HEK293 (cell line): ENCODE results near the gene LHX4.

ENCODE experiments used
- CTCF ChIA-PET: fragments of 350-600 bp; formaldehyde crosslinking; extraction: SDS; loops from one replicate; lab custom pipeline; 2021; ENCODE audit warnings: antibody characterized with exemption; lab: Yijun Ruan, JAX
- POLR2A ChIA-PET: fragments of 300-600 bp; formaldehyde crosslinking; extraction: SDS; loops from one replicate; lab custom pipeline; 2020; ENCODE audit warnings: antibody characterized with exemption, inconsistent platforms; lab: Yijun Ruan, JAX
- H3K27ac ChIP-seq: fragments of 200-500 bp; sonication (Bioruptor generic); 2 replicates; pipeline ENCODE4 v1.5.1; 2014; ENCODE audit warnings: low read depth, low read length, control low read depth, inconsistent platforms; ENCODE audit errors: extremely low read depth
- H3K36me3 ChIP-seq, 2 experiments: fragments of 200-500 bp in 1 of 2; sonication (Bioruptor generic) in 1 of 2; 1 replicate in 1 of 2; 2 replicates in 1 of 2; pipeline ENCODE4 v1.5.1; 2014 to 2017; ENCODE audit warnings: inconsistent platforms in 2 of 2, low read length in 2 of 2; ENCODE audit not compliant: control insufficient read depth in 2 of 2, insufficient read depth in 1 of 2
- H3K4me1 ChIP-seq: fragments of 200-500 bp; sonication (Bioruptor generic); 2 replicates; pipeline ENCODE4 v1.5.1; 2014; ENCODE audit warnings: mild to moderate bottlenecking, low read length, inconsistent platforms; ENCODE audit not compliant: control insufficient read depth, insufficient read depth
- H3K4me3 ChIP-seq: 2 replicates; pipeline ENCODE4 v1.5.1; 2011; ENCODE audit warnings: low read depth, mild to moderate bottlenecking, control low read depth, low read length, moderate library complexity
- H3K9me3 ChIP-seq: fragments of 200-500 bp; sonication (Bioruptor generic); 2 replicates; pipeline ENCODE4 v1.5.1; 2014; ENCODE audit warnings: low read depth, low read length, inconsistent platforms; ENCODE audit not compliant: control insufficient read depth, insufficient read depth
- EGR2 ChIP-seq: fragments of 450-650 bp; formaldehyde crosslinking; IDR thresholded peaks from 2 replicates; pipeline ENCODE4 v1.5.1; 2016; ENCODE audit warnings: low read depth, missing biosample characterization, missing genetic modification characterization
- PBX3 ChIP-seq: sonication (generic); formaldehyde crosslinking; IDR thresholded peaks from 2 replicates; pipeline ENCODE4 v1.8.1; 2022; ENCODE audit warnings: mild to moderate bottlenecking, moderate library complexity, missing genetic modification reagents
- PRDM1 ChIP-seq: fragments of 450-650 bp; formaldehyde crosslinking; IDR thresholded peaks from 2 replicates; pipeline ENCODE4; 2016; ENCODE audit warnings: missing biosample characterization, missing genetic modification characterization
- SALL2 ChIP-seq: fragments of 450-650 bp; formaldehyde crosslinking; IDR thresholded peaks from 2 replicates; pipeline ENCODE4 v1.5.0; 2017; ENCODE audit warnings: missing biosample characterization, mild to moderate bottlenecking, missing genetic modification characterization, borderline replicate concordance
- YY1 ChIP-seq: fragments of 450-650 bp; formaldehyde crosslinking; IDR thresholded peaks from 2 replicates; pipeline ENCODE4 v1.5.1; 2018; ENCODE audit warnings: missing biosample characterization, missing genetic modification characterization
- ZBTB6 ChIP-seq: fragments of 450-650 bp; formaldehyde crosslinking; IDR thresholded peaks from 2 replicates; pipeline ENCODE4 v1.5.1; 2017; ENCODE audit warnings: missing biosample characterization, missing genetic modification characterization
- ZFHX2 ChIP-seq: fragments of 450-650 bp; formaldehyde crosslinking; conservative IDR thresholded peaks from 2 replicates; pipeline ENCODE4 v1.5.1; 2016; ENCODE audit warnings: missing biosample characterization, missing genetic modification characterization
- ZNF175 ChIP-seq: fragments of 450-650 bp; formaldehyde crosslinking; IDR thresholded peaks from 2 replicates; pipeline ENCODE4 v1.5.1; 2016; ENCODE audit warnings: missing biosample characterization, missing genetic modification characterization
- ZNF223 ChIP-seq: fragments of 450-650 bp; formaldehyde crosslinking; IDR thresholded peaks from 2 replicates; pipeline ENCODE4 v1.5.1; 2016; ENCODE audit warnings: missing biosample characterization, missing genetic modification characterization
- ZNF26 ChIP-seq: fragments of 450-650 bp; formaldehyde crosslinking; IDR thresholded peaks from 2 replicates; pipeline ENCODE4 v1.5.1; 2016; ENCODE audit warnings: missing biosample characterization, missing genetic modification characterization
- ZNF394 ChIP-seq: fragments of 450-650 bp; formaldehyde crosslinking; IDR thresholded peaks from 2 replicates; pipeline ENCODE4 v1.5.1; 2016; ENCODE audit warnings: missing biosample characterization, missing genetic modification characterization, mild to moderate bottlenecking, moderate library complexity, borderline replicate concordance
- ZNF449 ChIP-seq: fragments of 450-650 bp; formaldehyde crosslinking; IDR thresholded peaks from 2 replicates; pipeline ENCODE4 v1.5.1; 2017; ENCODE audit warnings: missing biosample characterization, mild to moderate bottlenecking, missing genetic modification characterization, moderate library complexity
- ZNF48 ChIP-seq: fragments of 450-650 bp; formaldehyde crosslinking; IDR thresholded peaks from 2 replicates; pipeline ENCODE4 v1.5.1; 2016; ENCODE audit warnings: missing biosample characterization, missing genetic modification characterization
- ZNF777 ChIP-seq: fragments of 450-650 bp; formaldehyde crosslinking; IDR thresholded peaks from 2 replicates; pipeline ENCODE4 v1.5.1; 2017; ENCODE audit warnings: missing biosample characterization, missing genetic modification characterization, borderline replicate concordance

The LHX4 gene

GRCh38 chr1:180188684-180189175 is 41.3 kb upstream of the LHX4 start:
- TF ChIP-seq ZBTB6 (tag by site-specific recombination) (no peak), ZNF175 (tag by site-specific recombination) (no peak), ZNF394 (tag by site-specific recombination) (no peak)
- Histone ChIP-seq H3K27ac (no peak overlapping the region), H3K4me3 (no peak overlapping the region), H3K9me3 (no peaks in the 10 kb centered on the region), H3K4me1 (no peaks in the 10 kb centered on the region), H3K36me3 (peaks cover 0 to 38% of the 10 kb centered on the region in 2 experiments; a peak in 1 of 3 replicates)
- CTCF ChIA-PET: interaction anchor here (0.5 to 5.0 kb wide), 46 partner anchors 9 to 573 kb away, joined by 3 to 45 read pairs (median 5); no protein-coding TSS in a partner anchor
- POLR2A ChIA-PET: interaction anchor here (1.0 to 1.2 kb wide), 2 partner anchors 42 to 313 kb away, joined by 4 to 5 read pairs; partner anchors contain the start of genes ACBD6 and LHX4

GRCh38 chr1:180190091-180190490 is 40.0 kb upstream of the LHX4 start:
- ChIA-PET CTCF (interaction anchor here (0.6 to 5.0 kb wide), 8 partner anchors 9 to 976 kb away, joined by 3 to 45 read pairs (median 3); no protein-coding TSS in a partner anchor), POLR2A (no interaction called here)
- Histone ChIP-seq H3K4me1 (no peaks in the 10 kb centered on the region), H3K9me3 (no peaks in the 10 kb centered on the region), H3K36me3 (peaks cover 0 to 31% of the 10 kb centered on the region in 2 experiments; a peak in 1 of 3 replicates), H3K27ac (no peak overlapping the region), H3K4me3 (no peak overlapping the region)
- TF ChIP-seq ZNF48 (tag by site-specific recombination) (no peak), ZNF449 (no peak), ZNF777 (tag by site-specific recombination) (no peak), SALL2 (tag by site-specific recombination) (no peak), ZNF223 (tag by site-specific recombination) (no peak)

- Histone ChIP-seq H3K36me3 (peaks cover 0 to 28% of the 10 kb centered on the region in 2 experiments; a peak in 1 of 3 replicates), H3K27ac (no peak overlapping the region), H3K4me3 (no peak overlapping the region), H3K9me3 (no peaks in the 10 kb centered on the region), H3K4me1 (no peaks in the 10 kb centered on the region)
- ChIA-PET POLR2A (no interaction called here), CTCF (interaction anchor here (0.8 kb wide), 1 partner anchor 11 kb away, joined by 3 read pairs; no protein-coding TSS in a partner anchor)
- TF ChIP-seq EGR2 (tag by site-specific recombination) (peak; percentile 82), YY1 (tag by site-specific recombination) (no peak), PBX3 (CRISPR knock-in tag) (no peak), ZNF26 (tag by site-specific recombination) (no peak), PRDM1 (tag by site-specific recombination) (no peak), ZFHX2 (tag by site-specific recombination) (peak; percentile 74)
Observed at GRCh38 chr1:180192172-180192571, 37.9 kb upstream of the LHX4 start.
